Measurements from ENCODE around the gene AFF1. TPM values are rescaled to one million over a fixed set of nuclear protein-coding genes. Genes with fewer than 3 reads are reported as not detected.
A peak's percentile ranks its signal among the peaks of the same experiment; 100 is the strongest.
"Not testable (repeated sequence)": the region's sequence is repeated elsewhere in the genome, so short reads cannot be mapped to it uniquely, and the experiment has no call there.

Gene AFF1
- total and polyA plus RNA-seq, 4 donors, result 4.8 to 107 (median 57.3) TPM

DNA sequence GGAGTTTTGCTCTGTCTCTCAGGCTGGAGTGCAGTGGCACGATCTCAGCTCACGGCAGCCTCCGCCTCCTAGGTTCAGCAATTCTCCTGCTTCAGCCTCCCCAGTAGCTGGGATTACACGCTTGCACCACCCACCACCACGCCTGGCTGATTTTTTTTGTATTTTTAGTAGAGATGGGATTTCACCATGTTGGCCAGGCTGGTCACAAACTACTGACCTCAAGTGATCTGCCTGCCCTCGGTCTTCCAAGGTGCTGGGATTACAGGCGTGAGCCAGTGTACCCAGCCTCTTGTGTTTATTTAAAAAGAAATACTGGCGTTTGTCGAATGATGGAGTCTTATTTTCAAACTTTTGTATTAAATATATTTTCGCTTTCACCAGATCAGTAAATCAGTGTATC lies 137.7 kb downstream of the AFF1 start:
- H3K9me3 ChIP-seq (ENCODE audit: control insufficient read depth, low read length); H3K27me3 ChIP-seq (ENCODE audit: control insufficient read depth in 1 of 2, insufficient read depth in 2 of 2, low read length in 1 of 2); ATAC-seq (ENCODE audit: low FRiP score); H3K27ac ChIP-seq (ENCODE audit: low read depth in 1 of 2, low read length in 2 of 2); H3K4me3 ChIP-seq (ENCODE audit: low read length in 2 of 2); intact Hi-C loops (cut with DNase I); DNase-seq; H3K4me1 ChIP-seq (ENCODE audit: control insufficient read depth in 1 of 2, insufficient read depth in 2 of 2, low read length in 2 of 2); H3K36me3 ChIP-seq (ENCODE audit: control insufficient read depth in 1 of 2, insufficient read depth in 2 of 2, low read length in 1 of 2): not testable (repeated sequence)
- WGBS, 2 donors, result 91 to 93% methylated on average over 10 of the region's 10 CpGs

DNA sequence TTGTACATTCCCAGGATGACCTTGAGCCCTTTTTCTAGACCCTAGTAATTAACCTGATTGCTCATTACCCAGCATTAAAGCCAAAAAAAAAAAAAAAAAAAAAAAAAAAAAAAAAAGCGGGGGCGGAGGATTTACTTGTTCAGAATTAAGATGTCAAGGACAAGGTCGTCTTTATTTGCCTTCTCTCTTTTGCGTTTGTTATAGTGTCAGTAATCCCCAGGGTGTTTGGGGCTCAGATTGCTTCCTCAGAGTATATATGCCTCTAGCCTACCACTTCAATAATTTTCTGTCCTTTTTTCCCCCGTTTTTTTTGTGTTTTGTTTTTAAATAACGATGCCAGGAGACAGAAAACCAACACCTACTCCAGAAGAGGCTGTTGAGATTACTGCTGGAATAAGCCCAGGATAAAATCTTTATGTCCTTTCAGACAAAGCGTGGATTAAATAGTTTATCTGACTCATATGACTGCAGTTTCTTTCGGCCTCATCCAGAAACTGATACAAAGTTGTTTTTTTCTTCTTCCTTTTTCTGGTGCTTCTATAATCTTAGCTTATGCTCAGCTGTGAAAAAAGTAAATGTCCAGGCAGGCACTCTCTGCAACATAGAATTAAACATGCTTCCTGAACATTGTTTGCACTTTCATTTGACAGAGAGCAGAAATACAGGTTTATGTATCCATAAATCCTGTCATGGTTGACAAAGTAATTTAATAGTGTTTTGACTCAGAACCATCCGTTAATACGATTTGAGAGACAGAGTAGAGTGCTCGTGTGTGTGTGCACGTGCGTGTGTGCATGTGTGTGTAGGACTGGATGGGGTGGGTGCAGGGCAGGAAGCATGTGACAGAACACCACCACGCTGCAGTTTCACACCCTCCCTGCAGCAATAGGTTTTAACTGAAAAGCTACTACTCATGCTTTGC lies 138.6 kb downstream of the AFF1 start:
- H3K27me3 ChIP-seq (ENCODE audit: control insufficient read depth in 1 of 2, insufficient read depth in 2 of 2, low read length in 1 of 2), result no peaks in the 10 kb centered on the region
- peak in 1 of 2 donors; percentile 66 for DNase-seq
- H3K36me3 ChIP-seq (ENCODE audit: control insufficient read depth in 1 of 2, insufficient read depth in 2 of 2, low read length in 1 of 2), result no peaks in the 10 kb centered on the region
- ATAC-seq (ENCODE audit: low FRiP score), result no peak
- H3K27ac ChIP-seq (ENCODE audit: low read depth in 1 of 2, low read length in 2 of 2), result no peak overlapping the region
- peaks cover 2 to 7% of the 10 kb centered on the region in 2 donors for H3K4me1 ChIP-seq (ENCODE audit: control insufficient read depth in 1 of 2, insufficient read depth in 2 of 2, low read length in 2 of 2)
- intact Hi-C loops (cut with DNase I), result no loop called here
- no peak overlapping the region for H3K4me3 ChIP-seq (ENCODE audit: low read length in 2 of 2)
- 66 to 72% methylated on average over 14 of the region's 14 CpGs for WGBS, 2 donors
- H3K9me3 ChIP-seq (ENCODE audit: control insufficient read depth, low read length), result no peaks in the 10 kb centered on the region

DNA sequence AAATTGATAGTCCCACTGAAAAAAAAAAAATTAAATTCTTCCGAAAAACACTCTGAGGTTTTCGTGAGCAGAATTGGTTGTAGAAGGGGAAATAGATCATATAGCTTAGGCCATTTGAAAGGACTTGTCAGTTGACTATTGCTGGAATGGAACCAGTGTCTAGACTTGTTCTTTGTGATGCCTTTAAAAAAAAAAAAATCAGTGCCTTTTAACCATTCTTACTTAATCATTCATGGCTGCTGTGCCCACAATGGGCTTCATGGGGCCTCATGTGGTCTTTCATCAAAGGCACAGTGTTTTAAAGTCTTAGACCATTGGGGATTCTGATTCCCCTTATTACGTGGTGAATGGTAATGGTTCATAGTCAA lies 139.3 kb downstream of the AFF1 start:
- WGBS, 2 donors, result 60 to 76% methylated on average over 3 of the region's 3 CpGs
- H3K9me3 ChIP-seq (ENCODE audit: control insufficient read depth, low read length), result no peaks in the 10 kb centered on the region
- H3K27me3 ChIP-seq (ENCODE audit: control insufficient read depth in 1 of 2, insufficient read depth in 2 of 2, low read length in 1 of 2), result no peaks in the 10 kb centered on the region
- DNase-seq (no peak), ATAC-seq (ENCODE audit: low FRiP score) (no peak)
- H3K4me1 ChIP-seq (ENCODE audit: control insufficient read depth in 1 of 2, insufficient read depth in 2 of 2, low read length in 2 of 2), result peaks cover 2 to 8% of the 10 kb centered on the region in 2 donors
- H3K4me3 ChIP-seq (ENCODE audit: low read length in 2 of 2), result no peak overlapping the region
- intact Hi-C loops (cut with DNase I), result no loop called here
- no peak overlapping the region for H3K27ac ChIP-seq (ENCODE audit: low read depth in 1 of 2, low read length in 2 of 2)
- H3K36me3 ChIP-seq (ENCODE audit: control insufficient read depth in 1 of 2, insufficient read depth in 2 of 2, low read length in 1 of 2), result no peaks in the 10 kb centered on the region

DNA sequence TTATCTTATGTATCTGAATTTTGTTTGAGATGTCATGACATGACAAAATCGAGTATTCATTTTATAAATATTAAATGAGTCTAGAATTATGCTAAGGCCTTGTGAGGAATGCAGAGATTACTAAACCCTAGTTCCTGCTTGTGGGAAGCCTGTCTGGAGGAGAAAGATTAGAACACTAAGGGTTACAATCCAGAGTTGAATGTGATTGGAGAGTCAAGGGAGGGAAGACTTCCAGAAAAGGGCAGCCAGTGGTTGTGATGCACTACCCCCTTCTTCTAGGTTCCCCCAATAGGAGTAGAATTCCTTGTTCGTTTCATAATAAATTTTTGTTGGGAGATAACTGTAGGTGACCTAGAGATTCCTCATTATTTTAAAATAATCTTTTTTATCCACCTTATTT lies 141.1 kb downstream of the AFF1 start:
- intact Hi-C loops (cut with DNase I), result loop anchor here (5.0 kb wide), 2 partner anchors 34 to 64 kb away; no protein-coding TSS in a partner anchor
- no peak overlapping the region for H3K27ac ChIP-seq (ENCODE audit: low read depth in 1 of 2, low read length in 2 of 2)
- no peaks in the 10 kb centered on the region for H3K9me3 ChIP-seq (ENCODE audit: control insufficient read depth, low read length)
- peaks cover 7 to 13% of the 10 kb centered on the region in 2 donors for H3K4me1 ChIP-seq (ENCODE audit: control insufficient read depth in 1 of 2, insufficient read depth in 2 of 2, low read length in 2 of 2)
- no peaks in the 10 kb centered on the region for H3K27me3 ChIP-seq (ENCODE audit: control insufficient read depth in 1 of 2, insufficient read depth in 2 of 2, low read length in 1 of 2)
- DNase-seq (no peak), ATAC-seq (ENCODE audit: low FRiP score) (no peak)
- WGBS, 2 donors, result 73 to 84% methylated on average over 2 of the region's 2 CpGs
- no peak overlapping the region for H3K4me3 ChIP-seq (ENCODE audit: low read length in 2 of 2)
- H3K36me3 ChIP-seq (ENCODE audit: control insufficient read depth in 1 of 2, insufficient read depth in 2 of 2, low read length in 1 of 2), result no peaks in the 10 kb centered on the region

DNA sequence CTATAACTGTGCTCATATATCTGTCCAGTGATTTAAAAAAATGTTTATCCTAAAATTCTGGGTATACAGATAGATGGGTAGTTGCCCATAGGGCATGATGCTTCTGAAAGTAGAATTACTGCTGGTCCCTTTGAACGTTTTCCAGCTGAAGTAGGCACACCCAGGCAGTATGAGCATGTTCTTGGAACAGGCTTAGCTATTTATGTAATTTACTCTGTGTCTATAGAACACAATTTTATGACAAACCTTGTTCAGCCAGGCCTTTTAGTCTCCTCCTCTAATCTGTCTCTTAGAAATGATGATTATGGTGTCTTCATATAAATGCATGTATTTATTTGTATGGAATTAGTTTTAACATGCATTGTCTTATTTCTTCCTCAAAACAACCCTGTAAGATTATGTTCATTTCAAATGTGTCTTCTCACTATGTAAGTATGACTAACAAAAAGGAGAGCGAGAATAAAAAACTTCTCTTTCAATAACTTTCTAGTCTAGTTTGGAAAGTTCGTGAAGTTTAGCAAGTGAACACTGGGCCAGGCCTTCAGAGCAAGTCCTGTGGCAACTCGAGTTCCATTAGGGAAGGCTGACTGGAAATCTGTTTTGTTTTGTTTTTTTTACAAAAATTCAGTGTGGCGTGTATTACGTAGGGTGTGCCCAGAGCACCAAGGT lies 142.0 kb downstream of the AFF1 start:
- 84 to 86% methylated on average over 6 of the region's 6 CpGs for WGBS, 2 donors
- intact Hi-C loops (cut with DNase I), result loop anchor here (5.0 kb wide), 2 partner anchors 35 to 65 kb away; no protein-coding TSS in a partner anchor
- Histone ChIP-seq H3K36me3 (ENCODE audit: control insufficient read depth in 1 of 2, insufficient read depth in 2 of 2, low read length in 1 of 2) (no peaks in the 10 kb centered on the region), H3K27ac (ENCODE audit: low read depth in 1 of 2, low read length in 2 of 2) (no peak overlapping the region), H3K4me3 (ENCODE audit: low read length in 2 of 2) (no peak overlapping the region), H3K9me3 (ENCODE audit: control insufficient read depth, low read length) (no peaks in the 10 kb centered on the region), H3K4me1 (ENCODE audit: control insufficient read depth in 1 of 2, insufficient read depth in 2 of 2, low read length in 2 of 2) (peaks cover 10 to 13% of the 10 kb centered on the region in 2 donors), H3K27me3 (ENCODE audit: control insufficient read depth in 1 of 2, insufficient read depth in 2 of 2, low read length in 1 of 2) (no peaks in the 10 kb centered on the region)
- ATAC-seq (ENCODE audit: low FRiP score) (no peak), DNase-seq (no peak)

DNA sequence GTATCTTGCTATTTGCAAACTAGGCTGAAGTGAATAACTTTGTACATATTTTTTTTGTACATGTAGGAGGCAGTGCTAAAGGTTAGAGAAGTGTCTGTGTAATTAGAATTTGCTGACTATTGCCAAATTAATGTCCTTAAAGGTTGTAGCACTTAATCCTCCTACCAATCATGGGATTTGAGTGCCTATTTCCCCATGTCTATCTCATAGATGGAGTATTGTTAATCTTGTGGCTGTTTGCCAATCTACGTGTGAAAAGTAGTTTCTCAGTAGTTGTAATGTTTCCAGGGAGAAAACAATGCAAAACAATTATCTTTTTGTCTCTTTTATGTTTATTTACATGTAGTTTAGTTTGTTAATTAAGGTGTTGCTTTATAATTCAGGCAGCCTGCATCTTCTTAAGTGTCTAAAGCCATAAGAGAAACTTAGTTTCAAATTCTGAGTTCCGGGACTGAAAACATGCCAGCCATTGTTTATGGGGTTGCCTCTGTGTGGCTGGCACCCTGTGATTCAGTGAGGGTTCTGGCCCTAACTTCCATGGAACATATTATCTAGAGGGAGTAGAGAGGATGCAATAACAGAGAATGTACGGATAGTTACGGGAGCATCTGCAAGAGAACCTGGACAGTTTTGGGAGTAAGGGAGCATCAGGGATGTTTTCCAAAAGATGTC lies 143.2 kb downstream of the AFF1 start:
- no peaks in the 10 kb centered on the region for H3K9me3 ChIP-seq (ENCODE audit: control insufficient read depth, low read length)
- intact Hi-C loops (cut with DNase I), result loop anchor here (5.0 kb wide), 2 partner anchors 36 to 66 kb away; no protein-coding TSS in a partner anchor
- no peak for ATAC-seq (ENCODE audit: low FRiP score)
- no peaks in the 10 kb centered on the region for H3K27me3 ChIP-seq (ENCODE audit: control insufficient read depth in 1 of 2, insufficient read depth in 2 of 2, low read length in 1 of 2)
- no peak overlapping the region for H3K4me3 ChIP-seq (ENCODE audit: low read length in 2 of 2)
- H3K4me1 ChIP-seq (ENCODE audit: control insufficient read depth in 1 of 2, insufficient read depth in 2 of 2, low read length in 2 of 2), result peaks cover 10 to 13% of the 10 kb centered on the region in 2 donors
- peak overlapping the region; percentile 35 to 43 for H3K27ac ChIP-seq (ENCODE audit: low read depth in 1 of 2, low read length in 2 of 2)
- H3K36me3 ChIP-seq (ENCODE audit: control insufficient read depth in 1 of 2, insufficient read depth in 2 of 2, low read length in 1 of 2), result no peaks in the 10 kb centered on the region
- no peak for DNase-seq
- 67 to 70% methylated on average over 4 of the region's 4 CpGs for WGBS, 2 donors

DNA sequence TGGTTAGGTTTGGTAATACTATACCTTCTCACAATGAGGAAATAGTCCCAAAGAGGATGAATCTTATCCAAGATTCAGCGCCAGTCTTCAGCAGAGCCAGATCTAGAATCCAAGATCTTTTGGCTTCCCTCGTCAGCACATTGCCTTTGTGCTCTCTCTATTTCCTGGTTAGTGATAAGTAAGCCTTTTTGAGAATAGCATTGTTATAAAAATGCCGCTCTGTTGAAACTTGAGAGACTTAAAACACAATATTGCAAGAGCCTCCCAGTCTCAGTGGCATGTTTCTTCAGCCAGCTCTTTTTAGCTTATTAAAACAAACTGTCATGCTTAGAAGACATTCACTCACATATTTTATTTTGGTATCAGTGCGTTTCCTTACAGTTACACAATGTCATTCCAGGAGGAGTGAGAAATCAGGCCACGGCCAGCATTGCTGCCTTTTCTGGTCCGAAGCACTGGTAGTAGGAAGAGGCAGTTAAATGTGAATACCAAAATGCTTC lies 144.2 kb downstream of the AFF1 start:
- H3K36me3 ChIP-seq (ENCODE audit: control insufficient read depth in 1 of 2, insufficient read depth in 2 of 2, low read length in 1 of 2), result no peaks in the 10 kb centered on the region
- intact Hi-C loops (cut with DNase I), result loop anchor here (5.0 kb wide), 2 partner anchors 37 to 67 kb away; no protein-coding TSS in a partner anchor
- H3K4me3 ChIP-seq (ENCODE audit: low read length in 2 of 2), result no peak overlapping the region
- no peaks in the 10 kb centered on the region for H3K9me3 ChIP-seq (ENCODE audit: control insufficient read depth, low read length)
- H3K27ac ChIP-seq (ENCODE audit: low read depth in 1 of 2, low read length in 2 of 2), result peak overlapping the region; percentile 39 to 51
- no peaks in the 10 kb centered on the region for H3K27me3 ChIP-seq (ENCODE audit: control insufficient read depth in 1 of 2, insufficient read depth in 2 of 2, low read length in 1 of 2)
- ATAC-seq (ENCODE audit: low FRiP score) (peak; percentile 80), DNase-seq (no peak)
- 2 to 5% methylated on average over 6 of the region's 6 CpGs for whole genome bisulfite sequencing, 2 donors
- H3K4me1 ChIP-seq (ENCODE audit: control insufficient read depth in 1 of 2, insufficient read depth in 2 of 2, low read length in 2 of 2), result peaks cover 10% of the 10 kb centered on the region in 2 donors

DNA sequence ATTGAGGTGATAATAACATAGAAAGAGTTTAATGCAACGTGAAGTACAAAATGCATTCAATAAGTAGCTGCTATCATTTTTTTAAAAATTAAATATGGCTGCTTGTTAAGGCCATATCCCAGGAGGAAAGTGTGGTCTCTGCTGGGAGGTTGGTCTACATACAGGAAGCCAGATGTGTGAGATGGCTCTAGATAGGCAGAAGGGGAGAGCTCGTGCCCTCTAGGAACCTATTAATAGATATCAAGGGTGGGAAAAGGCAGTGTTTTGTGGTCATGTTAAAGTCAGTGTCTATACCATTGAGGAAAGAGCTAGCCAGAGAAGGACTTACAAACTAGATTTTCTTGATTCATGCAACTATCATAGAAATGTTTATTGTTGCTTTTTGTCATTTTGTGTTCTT lies 145.2 kb downstream of the AFF1 start:
- Histone ChIP-seq H3K9me3 (ENCODE audit: control insufficient read depth, low read length) (no peaks in the 10 kb centered on the region), H3K27me3 (ENCODE audit: control insufficient read depth in 1 of 2, insufficient read depth in 2 of 2, low read length in 1 of 2) (no peaks in the 10 kb centered on the region), H3K4me1 (ENCODE audit: control insufficient read depth in 1 of 2, insufficient read depth in 2 of 2, low read length in 2 of 2) (peaks cover 10% of the 10 kb centered on the region in 2 donors), H3K4me3 (ENCODE audit: low read length in 2 of 2) (no peak overlapping the region), H3K27ac (ENCODE audit: low read depth in 1 of 2, low read length in 2 of 2) (peak overlapping the region; percentile 76 to 96), H3K36me3 (ENCODE audit: control insufficient read depth in 1 of 2, insufficient read depth in 2 of 2, low read length in 1 of 2) (no peaks in the 10 kb centered on the region)
- intact Hi-C loops (cut with DNase I), result loop anchor here (5.0 kb wide), 2 partner anchors 38 to 68 kb away; no protein-coding TSS in a partner anchor
- DNase-seq, result no peak
- WGBS, 2 donors, result 57% methylated on average over 2 of the region's 2 CpGs
- ATAC-seq (ENCODE audit: low FRiP score), result no peak
